Measurements from ENCODE around the gene TRIM29. TPM values are rescaled to one million over a fixed set of nuclear protein-coding genes. Genes with fewer than 3 reads are reported as not detected.

TRIM29 gene
- total and polyA plus RNA-seq, 9 of the 15 experiments (the other 6 are each of a cell fraction or from before 2014, with no cell fraction given): 0.08 to 1.4 (median 0.42) TPM; not detected in 2

GRCh38 chr11:120109531-120109930 lies 28.4 kb downstream of the TRIM29 start (continued):
- TF ChIP-seq GABPB1 (CRISPR knock-in tag; IDR thresholded peaks at IDR 0.05) (no peak), ZNF76 (CRISPR knock-in tag; IDR thresholded peaks at IDR 0.05; ENCODE audit: borderline replicate concordance) (no peak), ETV1 (tag; conservative IDR thresholded peaks at IDR 0.05; ENCODE audit: low read depth) (no peak), ZNF12 (CRISPR knock-in tag; IDR thresholded peaks at IDR 0.05) (no peak), PHB2 (IDR thresholded peaks at IDR 0.05; ENCODE audit: low read depth) (no peak), SAFB (IDR thresholded peaks at IDR 0.05; ENCODE audit: borderline replicate concordance, low read depth, low read length) (no peak), KLF13 (tag; IDR thresholded peaks at IDR 0.05; ENCODE audit: borderline replicate concordance, low read depth) (no peak)

GRCh38 chr11:120108785-120109168 lies 29.1 kb downstream of the TRIM29 start:
- no peak for DNase-seq (ENCODE audit: extremely low read depth in 1 of 4, low spot score in 3 of 4)
- in situ Hi-C loops (cut with MboI): loop anchor here (25.0 kb wide), 1 partner anchor 446 kb away; no protein-coding TSS in a partner anchor

More at GRCh38 chr11:120108785-120109168, 29.1 kb downstream of the TRIM29 start:
- TF ChIP-seq SPI1 (IDR thresholded peaks at IDR 0.05; ENCODE audit: borderline replicate concordance, low read depth, low read length) (peak; percentile 37; the same call in 1 of the 2 replicates), YBX1 (IDR thresholded peaks at IDR 0.05) (no peak)
- WGBS (ENCODE audit: insufficient coverage, low coverage, missing lambda C conversion rate): 0% methylated on average over 6 of the region's 6 CpGs
- no TSS peak for BruUV-seq (replicated peaks)
- H4K20me1 ChIP-seq (replicated peaks; ENCODE audit: control insufficient read depth, insufficient read depth, low read length): peaks cover 22% of the 10 kb centered on the region
- ATAC-seq: no peak
- FAIRE-seq: no peak
- H3K27me3 ChIP-seq (ENCODE audit: control insufficient read depth in 2 of 2, insufficient read depth in 2 of 2, low read length in 2 of 2): peaks cover 3 to 50% of the 10 kb centered on the region in 2 experiments; a peak in 3 of 5 replicates
- POLR2A ChIA-PET: interaction anchor here (0.6 to 1.4 kb wide), 4 partner anchors 12 to 406 kb away, joined by 3 read pairs; no protein-coding TSS in a partner anchor
- H3K4me3 ChIP-seq: no peak overlapping the region
- no peak overlapping the region for H3K27ac ChIP-seq (ENCODE audit: extremely low read depth, low read depth, low read length)
- no peak overlapping the region for H2AFZ ChIP-seq (ENCODE audit: low read depth, low read length)
- no peak overlapping the region for H3K9ac ChIP-seq (ENCODE audit: insufficient read depth in 1 of 2, low read depth in 2 of 2, low read length in 2 of 2)
- no peaks in the 10 kb centered on the region for H3K4me1 ChIP-seq (replicated peaks in 1 of 2; ENCODE audit: control insufficient read depth in 2 of 2, insufficient read depth in 2 of 2, low read length in 2 of 2)
- intact Hi-C loops (cut with micrococcal nuclease): loop anchor here (1.0 to 5.0 kb wide), 6 partner anchors 61 to 626 kb away; partner anchors contain the start of gene NECTIN1
- no peaks in the 10 kb centered on the region for H3K9me3 ChIP-seq (replicated peaks; ENCODE audit: control insufficient read depth, insufficient read depth, low read depth, low read length)
- no peak overlapping the region for H3K4me2 ChIP-seq (ENCODE audit: insufficient read depth, low read length)
- H3K9me1 ChIP-seq (ENCODE audit: control insufficient read depth, insufficient read depth, low read length): no peaks in the 10 kb centered on the region
- no peaks in the 10 kb centered on the region for H3K36me3 ChIP-seq (ENCODE audit: control insufficient read depth, insufficient read depth, low read length)
- no peaks in the 10 kb centered on the region for H3K79me2 ChIP-seq (ENCODE audit: control insufficient read depth, insufficient read depth, low read length)
- CTCF ChIA-PET (ENCODE audit: low intra/inter-chr PET ratio): interaction anchor here (0.6 to 2.2 kb wide), 5 partner anchors 11 to 443 kb away, joined by 3 to 12 read pairs (median 4); no protein-coding TSS in a partner anchor
